ENCODE results near the gene ARHGEF10L.

GRCh38 chr1:17739050-17739449, 199.6 kb downstream of the ARHGEF10L start:
- TF ChIP-seq POLR2A (IDR thresholded peaks at IDR 0.05) (no peak), CTCF (IDR thresholded peaks at IDR 0.05) (no peak)
